Measurements from ENCODE around the gene UMPS. TPM values are rescaled to one million over a fixed set of nuclear protein-coding genes. Genes with fewer than 3 reads are reported as not detected.

UMPS gene
- total and polyA plus RNA-seq, 2 of the 4 experiments (the other 2 are of a cell fraction), result 18.7 to 26.7 TPM

DNA sequence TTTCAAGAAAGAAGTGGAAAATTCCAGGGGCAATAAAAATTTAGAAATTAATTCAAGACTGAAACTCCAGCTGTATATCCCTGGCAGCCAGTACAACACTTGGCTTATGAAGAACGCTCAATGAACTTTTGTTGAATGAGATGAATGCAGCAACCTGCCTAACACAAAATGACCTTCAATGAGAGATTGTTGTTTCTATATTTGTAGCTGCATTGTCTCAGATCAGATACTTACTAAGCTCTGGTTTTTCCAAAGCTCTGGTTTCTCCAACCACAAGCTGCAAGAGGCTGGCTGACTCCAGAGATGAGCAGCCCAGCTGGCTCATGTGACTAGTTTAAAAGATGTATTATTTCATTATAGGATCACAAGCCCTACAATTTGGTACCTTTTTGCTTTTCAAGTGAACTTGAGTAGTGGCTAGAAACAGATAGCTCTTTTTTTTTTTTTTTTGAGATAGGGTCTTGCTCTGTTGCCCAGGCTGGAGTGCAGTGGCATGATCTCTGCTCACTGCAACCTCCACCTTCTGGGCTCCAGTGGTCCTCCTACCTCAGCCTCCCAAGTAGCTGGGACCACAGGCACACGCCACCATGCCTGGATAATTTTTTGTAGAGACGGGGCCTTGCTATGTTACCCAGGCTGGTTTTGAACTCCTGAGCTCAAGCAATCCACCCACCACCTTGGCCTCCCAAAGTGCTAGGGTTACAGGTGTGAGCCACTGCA is 57.4 kb downstream of the UMPS start:
- H2BK15ac ChIP-seq (ENCODE audit: low read depth, low read length), result no peak overlapping the region; the same call in 2 of the 3 replicates
- peaks cover 4% of the 10 kb centered on the region; the same call in 1 of the 2 replicates for H3K36me3 ChIP-seq (ENCODE audit: control insufficient read depth, insufficient read depth, low read length)
- no peak for ATAC-seq (ENCODE audit: low read depth)
- no peak overlapping the region for H3K4me2 ChIP-seq (ENCODE audit: low read depth, low read length)
- peaks cover 13% of the 10 kb centered on the region; the same call in 1 of the 2 replicates for H4K20me1 ChIP-seq (ENCODE audit: insufficient read depth, low read length)
- H4K5ac ChIP-seq (ENCODE audit: low read depth, low read length), result no peak overlapping the region
- no peak overlapping the region for H3K56ac ChIP-seq (ENCODE audit: extremely low read depth, insufficient read depth, low read length)
- dilution Hi-C loops (cut with HindIII; ENCODE audit: low sequenced_read_pairs, unreplicated experiment) (no loop called here), intact Hi-C loops (cut with micrococcal nuclease) (no loop called here), in situ Hi-C loops (cut with MboI; ENCODE audit: low sequenced_read_pairs) (no loop called here)
- no peak overlapping the region for H4K91ac ChIP-seq (ENCODE audit: insufficient read depth, low read depth, low read length)
- no peak overlapping the region for H3K9ac ChIP-seq (ENCODE audit: low read depth, low read length)
- H3K27ac ChIP-seq (ENCODE audit: insufficient read depth, low read length), result no peak overlapping the region
- no peak overlapping the region for H3K23ac ChIP-seq (ENCODE audit: low read depth, low read length)
- H3K9me1 ChIP-seq (ENCODE audit: insufficient read depth, low read length), result peaks cover 17% of the 10 kb centered on the region
- peak overlapping the region; percentile 35; the same call in 1 of the 2 replicates for H2BK120ac ChIP-seq (ENCODE audit: low read depth, low read length)
- ChIA-PET POLR2A (ENCODE audit: unreplicated experiment) (no interaction called here), CTCF (interaction anchor here (0.6 to 2.4 kb wide), 7 partner anchors 40 to 116 kb away, joined by 3 to 13 read pairs (median 3); no protein-coding TSS in a partner anchor)
- DNase-seq, result peak; percentile 61
- H4K8ac ChIP-seq (ENCODE audit: low read depth in 2 of 2, low read length in 2 of 2), result no peak overlapping the region; a peak in 1 of 4 replicates
- H2AFZ ChIP-seq (replicated peaks; ENCODE audit: low read length, poor library complexity), result no peak overlapping the region
- no peak overlapping the region for H2BK5ac ChIP-seq (ENCODE audit: low read depth, low read length, poor library complexity, severe bottlenecking)
- H3K27me3 ChIP-seq (ENCODE audit: control insufficient read depth, insufficient read depth, low read length), result no peaks in the 10 kb centered on the region
- H3K18ac ChIP-seq (ENCODE audit: low read depth, low read length), result no peak overlapping the region
- no peak overlapping the region for H3K4me3 ChIP-seq (ENCODE audit: insufficient read depth, low read depth, low read length)
- H2AK5ac ChIP-seq (ENCODE audit: low read depth, low read length), result no peak overlapping the region
- peak overlapping the region; percentile 55; the same call in 1 of the 2 replicates for H2BK20ac ChIP-seq (ENCODE audit: low read depth, low read length)
- WGBS, 2 experiments (ENCODE audit: extremely low coverage in 2 of 2, insufficient read length in 1 of 2), result no CpG with 5 or more reads among the region's 3 CpGs
- H2AK9ac ChIP-seq (replicated peaks; ENCODE audit: low read depth, low read length, poor library complexity), result no peak overlapping the region
- H3K4ac ChIP-seq (ENCODE audit: low read depth, low read length), result no peak overlapping the region
- no peaks in the 10 kb centered on the region for H3K9me3 ChIP-seq (ENCODE audit: control insufficient read depth, insufficient read depth, low read length)
- no TSS peak for BruUV-seq (replicated peaks)
- peaks cover 8 to 70% of the 10 kb centered on the region in 2 experiments; a peak in 3 of 4 replicates for H3K79me1 ChIP-seq (ENCODE audit: low read depth in 1 of 2, low read length in 2 of 2)
- peaks cover 17% of the 10 kb centered on the region for H3K4me1 ChIP-seq (ENCODE audit: control insufficient read depth, insufficient read depth, low read length)
- TF ChIP-seq BHLHE40 (IDR thresholded peaks at IDR 0.05; ENCODE audit: low read depth, low read length) (no peak), CEBPB (IDR thresholded peaks at IDR 0.05; ENCODE audit: low read depth, low read length) (no peak)
- TF ChIP-seq, protein P1, sequence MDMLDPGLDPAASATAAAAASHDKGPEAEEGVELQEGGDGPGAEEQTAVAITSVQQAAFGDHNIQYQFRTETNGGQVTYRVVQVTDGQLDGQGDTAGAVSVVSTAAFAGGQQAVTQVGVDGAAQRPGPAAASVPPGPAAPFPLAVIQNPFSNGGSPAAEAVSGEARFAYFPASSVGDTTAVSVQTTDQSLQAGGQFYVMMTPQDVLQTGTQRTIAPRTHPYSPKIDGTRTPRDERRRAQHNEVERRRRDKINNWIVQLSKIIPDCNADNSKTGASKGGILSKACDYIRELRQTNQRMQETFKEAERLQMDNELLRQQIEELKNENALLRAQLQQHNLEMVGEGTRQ (IDR thresholded peaks at IDR 0.05; ENCODE audit: low read depth, low read length), result peak; percentile 28; the same call in 1 of the 2 replicates
- H3K14ac ChIP-seq (replicated peaks; ENCODE audit: low read depth, low read length), result peak overlapping the region; percentile 80; the same call in 1 of the 2 replicates
